Fibroblast of the aortic adventitia (primary cell): ENCODE data around the gene RANBP10. TPM values are rescaled to one million over a fixed set of nuclear protein-coding genes. Genes with fewer than 3 reads are reported as not detected.
"Not testable (repeated sequence)": the region's sequence is repeated elsewhere in the genome, so short reads cannot be mapped to it uniquely, and the experiment has no call there.

Source experiments
- DNase-seq: peaks from one replicate; pipeline ENCODE4 v3.0.0-alpha.2; 2010; ENCODE audit warnings: low read depth
- H3K4me3 ChIP-seq: 2 replicates; pipeline ENCODE4 v1.5.1; 2011; ENCODE audit warnings: low read depth, mild to moderate bottlenecking, control low read depth, low read length, moderate library complexity
- CTCF ChIP-seq: IDR thresholded peaks from 2 replicates; pipeline ENCODE4 v1.5.1; 2011; ENCODE audit warnings: mild to moderate bottlenecking, low read length, control low read depth, inconsistent platforms; ENCODE audit not compliant: insufficient read depth
- total RNA-seq: library from RNA; depleted of rRNA; stranded (reverse); fragments of >200 nt; gene quantifications from 2 replicates; pipeline ENCODE4 v1.2.3, GENCODE V29; 2012; ENCODE audit warnings: low replicate concordance

RANBP10 gene
- total RNA-seq, 1 donor, result 6.4 TPM

GRCh38 chr16:67697422-67698185 lies 108.8 kb downstream of the RANBP10 start:
- no peak for DNase-seq
- TF ChIP-seq CTCF, result no peak

GRCh38 chr16:67694611-67695010 lies 111.7 kb downstream of the RANBP10 start:
- no peak for DNase-seq
- H3K4me3 ChIP-seq, result no peak overlapping the region
- no peak for TF ChIP-seq CTCF

More at GRCh38 chr16:67697422-67698185, 108.8 kb downstream of the RANBP10 start:
- H3K4me3 ChIP-seq, result no peak overlapping the region

GRCh38 chr16:67693517-67694285 lies 112.7 kb downstream of the RANBP10 start:
- H3K4me3 ChIP-seq, DNase-seq: not testable (repeated sequence)

- DNase-seq, result no peak
- no peak for TF ChIP-seq CTCF
- H3K4me3 ChIP-seq, result no peak overlapping the region
Measured at GRCh38 chr16:67685388-67686112, 120.8 kb downstream of the RANBP10 start.

- no peak for TF ChIP-seq CTCF
- H3K4me3 ChIP-seq, result no peak overlapping the region
Measured at GRCh38 chr16:67683767-67684166, 122.6 kb downstream of the RANBP10 start.

GRCh38 chr16:67679935-67680897 lies 126.1 kb downstream of the RANBP10 start:
- no peak overlapping the region for H3K4me3 ChIP-seq
- no peak for DNase-seq
- no peak for TF ChIP-seq CTCF

More at GRCh38 chr16:67683767-67684166, 122.6 kb downstream of the RANBP10 start:
- DNase-seq, result no peak
